ACHN (cell line): ENCODE results near the gene PDSS2.

Experiments used
- DNase-seq: peaks from one replicate; pipeline ENCODE4 v3.0.0-alpha.2; 2015
- in situ Hi-C: cut with HindIII; loops from 2 replicates; pipeline ENCODE4 v1.10.0; 2017; ENCODE audit warnings: low sequenced_read_pairs, low pct_ligation_motif_present, low pct_unique_long_range_greater_than_20kb

PDSS2 gene

DNA sequence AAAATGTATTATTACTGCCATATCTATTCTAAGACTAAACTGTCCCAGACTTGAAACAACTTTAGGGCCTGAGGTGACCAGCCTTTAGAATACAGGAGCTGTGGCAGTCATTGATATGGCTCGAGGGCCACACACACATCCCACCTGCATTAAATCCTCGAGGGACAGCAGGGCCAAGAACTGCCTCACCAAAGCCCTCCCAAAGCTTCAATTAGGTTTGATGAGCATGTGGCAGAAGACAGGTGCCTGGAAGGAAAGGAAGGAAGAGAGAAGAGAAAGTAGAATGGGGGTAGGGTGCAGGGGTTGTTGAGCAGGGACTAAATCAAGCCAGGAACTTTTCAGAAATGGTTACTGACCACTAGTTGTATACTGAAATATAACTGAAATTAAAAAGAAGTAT is 115.0 kb downstream of the PDSS2 start:
- DNase-seq: no peak
- in situ Hi-C loops: no loop called here

DNA sequence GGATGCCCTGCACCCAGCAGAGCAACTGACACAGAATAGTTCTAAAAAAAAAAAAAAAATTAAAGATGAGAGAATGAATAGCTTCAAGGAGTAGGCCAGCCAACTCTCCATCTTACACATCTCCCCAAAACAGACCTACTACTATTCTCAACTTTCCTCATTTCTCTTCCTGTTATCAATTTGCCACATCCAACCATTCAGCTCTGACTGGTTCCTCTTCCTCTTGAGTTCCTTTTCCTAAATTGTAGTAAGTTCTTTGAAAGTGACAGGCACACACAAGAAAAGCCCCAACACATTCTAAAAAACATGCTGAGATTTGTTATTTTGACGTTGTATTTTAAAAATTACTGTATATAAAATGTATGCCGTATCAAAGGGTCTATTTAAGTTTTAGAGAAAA is 117.2 kb downstream of the PDSS2 start:
- DNase-seq: no peak
- in situ Hi-C loops: no loop called here

DNA sequence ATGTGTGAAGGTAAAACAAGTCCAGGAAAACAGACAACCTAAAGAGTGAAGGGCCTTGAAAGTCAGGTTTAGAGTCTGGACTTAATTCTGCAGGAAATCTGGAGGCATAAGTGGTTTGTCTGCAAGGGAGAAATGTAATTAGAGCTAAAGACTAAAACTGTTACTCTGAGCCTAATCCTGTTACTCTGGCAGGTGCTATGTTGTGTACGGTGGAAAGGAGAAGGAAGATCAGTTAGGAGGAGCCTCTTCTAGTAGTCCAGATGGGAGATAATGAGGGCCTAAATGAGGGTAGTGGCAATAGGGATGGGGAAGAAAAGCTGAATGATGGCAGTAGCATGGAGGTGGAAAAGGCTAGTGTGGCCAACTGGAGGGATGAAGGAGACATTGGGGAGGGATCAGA is 118.5 kb downstream of the PDSS2 start:
- in situ Hi-C loops: no loop called here
- DNase-seq: no peak

DNA sequence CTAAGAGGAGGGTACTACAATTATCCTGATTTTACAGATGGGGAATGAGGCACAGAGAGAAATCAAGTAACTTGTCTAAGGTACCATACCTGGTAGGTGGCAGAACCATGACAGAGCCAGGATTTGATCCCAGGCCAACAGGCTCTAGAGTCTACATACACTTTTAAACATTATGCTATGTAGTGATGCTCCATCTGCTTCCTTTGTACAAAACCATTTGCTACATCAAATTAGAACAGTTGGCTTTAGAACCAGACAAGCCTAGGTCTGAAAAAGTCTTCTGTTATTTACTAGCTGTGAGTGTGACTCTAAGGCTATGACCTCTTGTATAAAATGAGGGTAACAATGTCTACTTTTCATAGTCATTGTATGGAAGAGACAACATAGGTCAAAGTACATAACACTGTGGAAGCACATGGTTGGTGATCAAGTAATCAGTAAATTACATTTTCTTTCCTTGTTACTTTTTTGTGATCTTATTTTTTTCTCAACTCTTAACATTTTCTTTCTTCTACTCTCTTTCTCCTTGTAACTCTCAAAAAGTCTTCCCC is 122.1 kb downstream of the PDSS2 start:
- in situ Hi-C loops: no loop called here
- no peak for DNase-seq

DNA sequence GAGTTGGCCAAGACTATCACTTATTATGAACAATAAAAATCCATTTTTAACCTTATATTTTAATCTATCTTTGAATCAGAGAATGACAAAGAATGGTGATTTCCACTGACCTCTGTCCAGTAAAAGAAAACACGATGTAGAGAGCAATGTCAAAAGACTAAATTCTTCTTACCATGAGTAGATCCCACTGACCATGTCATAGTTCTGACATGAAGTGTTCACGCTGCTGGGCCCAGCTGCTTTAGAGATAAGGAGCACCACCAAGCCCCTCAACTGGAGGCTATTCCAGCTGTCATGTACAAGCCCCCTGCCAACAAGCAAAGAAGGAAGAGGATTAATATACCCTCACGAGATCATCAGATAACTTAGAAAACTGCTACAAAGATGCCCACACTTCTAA is 125.3 kb downstream of the PDSS2 start:
- no peak for DNase-seq
- in situ Hi-C loops: no loop called here

DNA sequence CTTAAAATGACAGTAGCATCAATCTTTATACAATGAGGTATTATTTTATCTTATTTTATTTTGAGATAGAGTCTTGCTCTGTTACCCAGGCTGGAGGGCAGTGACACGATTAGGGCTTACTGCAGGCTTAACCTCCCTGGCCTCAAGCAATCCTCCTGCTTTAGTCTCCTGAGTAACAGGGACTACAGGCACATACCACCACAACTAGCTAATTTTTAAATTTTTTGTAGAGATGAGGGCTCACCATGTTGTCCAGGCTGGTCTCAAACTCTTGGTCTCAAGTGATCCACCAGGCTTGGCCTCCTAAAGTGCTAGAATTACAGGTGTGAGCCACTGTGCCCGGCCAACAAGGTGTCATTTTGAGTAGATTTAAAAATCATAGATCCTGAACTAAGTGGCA is 125.9 kb downstream of the PDSS2 start:
- in situ Hi-C loops: no loop called here
- no peak for DNase-seq

DNA sequence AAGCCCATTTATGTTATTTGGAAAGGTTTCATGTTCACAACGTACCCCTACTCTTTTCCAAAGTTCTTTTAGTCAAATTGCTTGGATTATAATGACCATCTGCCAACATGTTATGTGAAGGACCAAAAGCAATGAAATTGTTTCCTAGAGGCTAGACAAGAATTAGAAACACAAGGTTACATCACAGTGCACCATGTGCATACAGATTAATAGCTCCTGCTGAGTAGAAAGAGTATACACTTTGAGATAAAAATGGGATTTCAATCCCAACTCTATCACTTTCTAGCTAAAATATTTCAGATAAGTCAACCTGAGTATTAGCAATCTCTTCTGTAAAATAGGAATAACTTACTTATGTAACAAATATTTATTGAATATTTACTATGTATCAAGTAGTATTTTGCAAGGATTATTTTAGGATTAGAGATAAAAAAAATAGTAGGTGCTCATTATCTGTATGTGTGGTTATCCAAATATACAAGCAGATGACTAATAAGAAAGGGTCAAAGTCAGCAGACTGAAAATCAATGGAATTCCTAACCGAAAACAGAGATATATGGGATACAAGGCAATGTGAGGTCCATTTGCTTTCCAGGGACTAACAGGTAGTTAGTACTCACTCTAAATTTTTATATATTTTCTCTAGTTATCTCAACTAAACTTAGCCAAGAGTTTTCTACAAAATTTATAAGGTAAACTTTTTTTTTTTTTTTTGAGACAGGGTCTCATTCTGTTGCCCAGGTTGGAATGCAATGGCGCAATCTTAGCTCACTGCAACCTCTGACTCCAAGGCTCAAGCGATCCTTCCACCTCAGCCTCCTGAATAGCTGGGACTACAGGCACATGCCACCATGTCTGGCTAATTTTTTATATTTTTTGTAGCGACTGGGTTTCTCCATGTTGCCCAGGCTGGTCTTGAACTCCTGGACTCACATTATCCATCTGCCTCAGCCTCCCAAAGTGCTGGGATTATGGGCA is 127.7 kb downstream of the PDSS2 start:
- no peak for DNase-seq
- in situ Hi-C loops: no loop called here

DNA sequence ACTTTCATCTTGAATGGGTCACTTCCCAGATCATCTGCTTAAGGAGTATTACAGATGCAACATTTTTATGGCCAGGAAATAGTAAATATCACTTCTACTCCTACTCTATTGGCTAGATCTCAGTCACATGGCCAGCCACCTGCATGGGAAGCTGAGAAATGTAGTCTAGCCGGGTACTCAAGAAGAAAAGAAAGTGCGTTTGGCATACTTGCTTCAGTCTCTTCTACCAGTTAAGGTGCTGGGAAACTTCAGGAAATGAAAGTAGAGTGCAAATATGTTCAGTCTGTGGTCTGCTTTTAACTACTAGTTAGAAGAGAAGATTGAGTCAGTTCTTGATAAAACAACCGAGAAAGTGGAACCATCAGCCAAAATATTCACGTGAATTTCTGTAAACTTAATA is 129.2 kb downstream of the PDSS2 start:
- in situ Hi-C loops: no loop called here
- no peak for DNase-seq

DNA sequence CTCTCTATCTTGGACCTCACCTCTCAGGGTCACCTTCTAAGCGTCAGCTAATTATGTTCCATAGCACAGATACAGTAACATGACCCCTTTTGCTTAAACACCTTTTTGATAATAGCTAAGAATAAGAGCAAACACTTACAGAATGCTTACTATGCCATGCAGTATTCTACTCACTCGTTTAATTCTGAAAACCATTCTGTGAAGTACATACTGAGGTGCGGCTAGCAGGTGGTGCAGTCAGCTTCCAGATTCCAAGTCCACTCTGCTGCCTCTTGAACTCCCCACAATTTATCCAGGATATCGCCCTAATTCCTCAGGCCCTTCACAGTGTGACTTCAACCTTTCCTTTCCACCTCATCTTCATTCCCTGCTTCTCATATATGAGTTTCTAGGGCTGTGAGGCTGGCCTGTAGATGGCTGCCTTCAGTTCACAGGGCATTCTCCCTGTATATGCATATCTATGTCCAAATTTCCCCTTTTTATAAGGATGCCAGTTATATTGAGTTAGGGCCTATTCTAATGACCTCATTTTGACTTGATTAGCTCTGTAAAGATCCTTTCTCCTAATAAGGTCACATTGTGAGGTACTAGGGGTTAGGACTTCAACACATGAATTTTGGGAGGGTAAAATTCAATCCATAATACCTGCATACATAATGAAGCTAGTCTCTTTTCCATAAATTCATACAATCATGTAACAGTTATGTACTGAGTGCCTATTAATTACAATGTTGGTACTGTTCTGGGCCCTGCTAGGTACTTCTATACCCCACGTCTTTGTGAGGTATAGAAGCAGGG is 130.1 kb downstream of the PDSS2 start:
- in situ Hi-C loops: no loop called here
- no peak for DNase-seq

DNA sequence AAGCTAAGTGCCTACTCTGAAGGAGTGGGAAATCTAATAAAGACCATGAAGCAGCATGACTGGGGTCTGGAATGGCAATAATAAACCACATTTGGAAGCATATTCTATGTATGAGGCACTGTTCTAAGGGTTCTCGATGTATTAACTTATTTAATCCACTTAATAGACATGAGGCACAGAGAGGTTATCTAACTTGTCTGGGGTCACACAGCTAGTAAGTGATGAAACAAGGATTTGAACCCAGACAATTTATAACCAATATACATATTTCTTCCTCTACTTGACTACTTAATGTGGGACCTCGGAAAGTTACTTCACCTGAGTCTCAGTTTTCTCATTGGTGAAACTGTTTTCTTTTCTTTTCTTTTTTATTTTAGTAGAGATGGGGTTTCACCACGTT is 131.3 kb downstream of the PDSS2 start:
- in situ Hi-C loops: no loop called here
- DNase-seq: no peak

DNA sequence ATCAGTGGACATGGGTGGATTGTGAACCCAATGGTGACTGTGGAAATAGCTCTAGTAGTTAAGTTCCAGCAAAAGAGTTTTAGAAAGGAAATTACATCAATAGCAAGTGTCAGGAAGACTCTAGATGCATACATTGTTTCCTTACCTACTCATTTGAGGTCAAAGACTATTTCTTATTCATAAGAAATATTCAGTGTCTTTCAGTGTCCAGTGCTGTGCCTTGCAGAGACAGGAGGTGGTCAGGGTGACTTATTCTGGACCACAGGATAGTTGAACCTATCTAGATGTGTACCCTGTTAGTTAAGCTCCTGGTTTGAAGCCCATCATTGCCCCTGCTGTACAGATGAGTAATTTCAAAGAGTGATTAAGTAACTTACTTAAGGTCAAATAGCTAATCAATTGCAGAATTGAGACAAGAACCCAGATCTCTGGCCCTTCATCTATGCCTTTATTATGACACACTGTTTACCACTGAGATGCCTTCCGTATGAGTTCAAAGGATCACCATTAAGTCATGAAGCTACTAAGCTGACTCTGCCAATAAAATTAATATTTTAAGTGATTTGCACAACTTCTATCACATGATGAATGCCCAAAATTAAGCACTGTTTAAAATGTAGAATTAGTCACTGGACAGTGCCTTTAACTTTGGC is 136.1 kb downstream of the PDSS2 start:
- in situ Hi-C loops: no loop called here
- DNase-seq: no peak

DNA sequence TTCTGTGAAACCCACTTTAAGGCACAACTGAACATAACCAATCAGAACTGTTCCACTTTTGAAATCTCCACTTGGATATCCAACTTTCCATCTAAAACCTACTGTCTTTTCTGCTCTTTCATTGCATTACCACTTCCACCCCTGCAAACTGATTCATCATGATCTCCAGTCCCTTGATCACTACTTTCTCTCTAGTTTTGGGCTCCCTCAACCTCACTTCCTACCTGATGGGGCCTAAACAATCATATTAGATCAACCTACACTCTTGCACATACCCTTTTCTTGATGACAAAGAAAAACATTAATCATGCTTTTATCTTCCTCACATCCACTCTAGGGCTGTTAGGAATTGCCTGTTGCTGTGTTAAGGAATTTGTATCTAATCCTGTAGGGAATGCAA is 137.6 kb downstream of the PDSS2 start:
- no peak for DNase-seq
- in situ Hi-C loops: no loop called here

DNA sequence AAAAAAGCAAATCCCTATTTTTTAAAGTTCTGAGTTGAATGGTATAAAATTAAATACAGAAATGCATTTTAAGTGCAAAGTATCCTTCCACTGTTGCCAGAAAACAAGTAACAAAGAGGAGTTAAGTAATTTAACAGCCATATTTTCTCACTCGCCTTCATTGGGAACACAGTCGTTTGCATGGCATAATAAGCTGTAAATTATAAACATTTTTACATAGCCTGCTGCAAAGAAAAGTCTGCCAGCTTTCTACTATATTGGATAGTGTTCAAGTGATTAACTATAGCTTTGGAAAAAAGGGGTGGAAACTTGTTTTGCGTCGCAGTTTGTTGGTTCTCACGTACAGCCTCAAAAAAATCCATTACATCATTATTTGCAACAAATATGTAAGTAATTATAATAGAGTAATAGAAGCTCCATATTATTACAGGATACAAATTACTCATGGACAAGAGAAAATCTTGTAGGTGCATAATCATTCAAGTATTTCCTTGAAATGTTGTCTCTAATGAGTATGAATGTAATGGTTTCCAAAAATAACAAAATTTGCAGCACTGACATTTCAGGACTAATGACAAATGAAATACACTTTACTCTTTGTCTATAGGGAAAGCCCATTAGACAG is 139.3 kb downstream of the PDSS2 start:
- in situ Hi-C loops: no loop called here
- DNase-seq: no peak

DNA sequence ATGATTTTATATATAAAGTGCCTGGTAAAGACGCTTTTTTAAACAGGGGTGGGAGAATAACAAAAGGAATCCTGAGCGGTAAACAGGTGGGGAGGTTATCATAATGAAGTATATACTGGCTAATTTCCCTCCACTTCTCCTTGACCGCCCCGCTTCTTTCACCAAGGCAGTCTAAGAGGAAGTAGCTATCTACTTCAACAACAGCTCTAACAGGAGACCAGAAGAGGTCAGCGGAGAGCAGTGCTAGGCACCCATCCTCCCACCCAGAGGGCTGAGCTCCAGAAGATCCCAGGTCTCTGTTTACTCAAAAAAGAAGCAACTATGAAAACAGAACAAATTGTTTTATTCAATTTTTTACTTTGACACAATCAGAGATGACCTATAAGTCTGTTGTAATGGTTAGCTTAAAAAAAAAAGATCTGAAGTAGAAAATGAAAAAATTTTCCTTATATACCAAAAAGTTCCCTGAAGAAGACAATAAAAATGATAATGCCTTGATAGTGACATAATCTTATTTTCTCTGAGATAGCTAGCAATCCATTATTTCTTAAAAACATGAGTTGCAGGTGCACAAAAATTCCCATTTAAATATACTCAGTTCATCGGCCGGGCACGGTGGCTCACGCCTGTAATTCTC is 141.1 kb downstream of the PDSS2 start:
- peak; percentile 62 for DNase-seq
- in situ Hi-C loops: no loop called here

DNA sequence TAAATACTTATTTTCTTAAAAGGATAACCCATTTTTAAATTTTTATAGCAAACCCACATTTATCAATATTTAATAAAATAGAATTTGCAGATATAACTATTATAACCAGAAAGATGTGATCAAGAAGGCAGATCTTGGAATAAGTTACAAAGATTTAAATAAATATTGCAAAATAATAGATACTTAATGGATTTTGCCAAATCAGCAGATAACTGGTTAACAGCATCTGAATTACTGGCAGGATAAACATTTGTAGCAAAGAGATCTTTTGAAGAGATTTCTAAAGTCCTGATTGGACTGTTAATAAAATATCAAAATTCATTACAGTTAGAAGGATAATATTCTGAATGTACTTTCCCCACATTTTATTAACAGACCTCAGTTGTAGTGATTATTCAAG is 144.2 kb downstream of the PDSS2 start:
- in situ Hi-C loops: no loop called here
- no peak for DNase-seq

DNA sequence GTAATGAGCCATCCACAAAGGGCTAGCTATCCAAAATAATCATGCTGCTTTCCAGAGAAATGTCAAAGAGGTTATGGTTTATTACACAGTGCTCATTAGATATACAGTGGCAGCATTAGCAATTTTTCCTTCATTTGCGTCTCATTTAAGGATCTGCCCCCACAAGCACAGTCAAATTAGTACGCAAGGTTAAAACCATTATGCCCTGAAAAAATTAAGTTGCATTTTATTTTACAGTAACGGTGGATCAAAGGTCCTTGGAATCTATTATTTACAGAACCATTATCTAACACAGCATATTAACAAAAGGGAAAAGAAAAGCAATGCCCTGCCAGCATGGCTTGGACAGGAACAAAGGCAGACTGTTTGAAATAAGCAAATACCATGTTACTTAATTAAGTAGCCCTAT is 144.8 kb downstream of the PDSS2 start:
- in situ Hi-C loops: no loop called here
- DNase-seq: no peak

DNA sequence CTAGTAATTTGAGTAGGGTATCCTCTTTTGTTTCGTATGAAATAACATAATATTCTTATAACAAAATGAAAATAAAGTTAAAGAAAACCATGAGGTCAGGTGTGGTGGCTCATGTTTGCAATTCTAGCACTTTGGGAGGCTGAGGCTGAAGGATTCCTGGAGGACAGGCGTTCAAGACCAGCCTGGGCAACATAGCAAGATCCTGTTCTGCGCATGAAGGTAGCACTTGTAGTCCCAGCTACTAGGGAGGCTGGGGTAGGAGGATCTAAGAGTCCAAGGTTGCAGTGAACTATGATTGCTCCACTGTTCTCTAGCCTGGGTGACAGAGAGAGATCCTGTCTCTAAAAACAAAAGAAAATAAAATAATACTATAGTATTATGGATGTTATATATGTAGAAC is 145.6 kb downstream of the PDSS2 start:
- in situ Hi-C loops: no loop called here
- no peak for DNase-seq

DNA sequence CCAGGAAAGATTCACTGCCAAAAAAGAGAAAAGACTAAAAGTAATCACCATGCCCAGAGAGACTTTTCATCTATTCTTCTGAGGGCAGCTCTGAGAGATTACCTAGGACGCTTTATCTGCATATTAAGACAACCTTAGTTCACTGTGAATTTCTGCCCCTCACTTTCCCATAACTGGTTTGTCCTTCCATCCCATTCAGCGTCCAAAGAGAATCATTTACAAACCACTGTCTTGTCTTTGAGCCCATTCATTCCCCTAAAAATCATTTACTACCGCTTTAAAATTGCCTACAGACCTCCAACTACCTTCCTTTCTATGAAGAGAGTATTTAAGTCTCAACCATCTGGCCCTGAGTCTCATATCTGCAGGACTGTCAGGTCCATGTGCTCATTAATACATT is 149.0 kb downstream of the PDSS2 start:
- in situ Hi-C loops: no loop called here
- no peak for DNase-seq
